ENCODE measurements around the gene PTPN21. TPM values are rescaled to one million over a fixed set of nuclear protein-coding genes. Genes with fewer than 3 reads are reported as not detected.

PTPN21 gene
- total RNA-seq, 1 donor from 2014 or later, result 10.1 TPM

DNA sequence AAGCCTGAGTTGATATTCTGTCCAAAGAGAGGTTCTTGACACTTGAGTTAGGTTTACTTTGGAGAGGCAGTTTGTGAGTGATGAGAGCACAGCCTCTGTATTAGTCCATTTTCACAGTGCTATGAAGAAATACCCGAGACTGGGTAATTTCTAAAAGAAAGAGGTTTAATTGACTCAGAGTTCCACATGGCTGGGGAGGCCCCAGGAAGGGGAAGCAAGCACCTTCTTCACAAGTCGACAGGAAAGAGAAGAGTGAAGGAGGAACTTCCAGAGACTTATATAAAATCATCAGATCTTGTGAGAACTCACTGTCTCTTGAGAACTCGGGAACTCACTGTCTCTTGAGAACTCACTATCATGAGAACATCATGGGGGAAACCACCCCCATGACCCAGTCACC lies 13.4 kb upstream of the PTPN21 start:
- Histone ChIP-seq H3F3A (ENCODE audit: low read depth) (peaks cover 6% of the 10 kb centered on the region), H4K20me1 (ENCODE audit: low read depth) (peaks cover 45% of the 10 kb centered on the region), H3K79me2 (ENCODE audit: low read depth) (peaks cover 73% of the 10 kb centered on the region), H3K27ac (no peak overlapping the region), H3K4me3 (no peak overlapping the region), H3K4me1 (peaks cover 12% of the 10 kb centered on the region), H2AFZ (replicated peaks) (no peak overlapping the region), H3K9ac (no peak overlapping the region), H3K9me3 (ENCODE audit: low read depth) (no peaks in the 10 kb centered on the region), H3K27me3 (no peaks in the 10 kb centered on the region), H3K4me2 (no peak overlapping the region), H3K36me3 (peaks cover 58% of the 10 kb centered on the region)
- Mint-ChIP-seq H3K36me3 (peaks cover 34% of the 10 kb centered on the region), H3K4me1 (peaks cover 15% of the 10 kb centered on the region), H3K27me3 (ENCODE audit: insufficient read depth, low read depth) (no peaks in the 10 kb centered on the region), H3K4me3 (no peak overlapping the region), H3K9me3 (no peaks in the 10 kb centered on the region), H3K27ac (no peak overlapping the region)
- no peak for DNase-seq (ENCODE audit: low spot score)
- TF ChIP-seq EZH2phosphoT487 (IDR thresholded peaks at IDR 0.05) (no peak), EZH2 (IDR thresholded peaks at IDR 0.05) (no peak)
- TF ChIP-seq, protein P1, sequence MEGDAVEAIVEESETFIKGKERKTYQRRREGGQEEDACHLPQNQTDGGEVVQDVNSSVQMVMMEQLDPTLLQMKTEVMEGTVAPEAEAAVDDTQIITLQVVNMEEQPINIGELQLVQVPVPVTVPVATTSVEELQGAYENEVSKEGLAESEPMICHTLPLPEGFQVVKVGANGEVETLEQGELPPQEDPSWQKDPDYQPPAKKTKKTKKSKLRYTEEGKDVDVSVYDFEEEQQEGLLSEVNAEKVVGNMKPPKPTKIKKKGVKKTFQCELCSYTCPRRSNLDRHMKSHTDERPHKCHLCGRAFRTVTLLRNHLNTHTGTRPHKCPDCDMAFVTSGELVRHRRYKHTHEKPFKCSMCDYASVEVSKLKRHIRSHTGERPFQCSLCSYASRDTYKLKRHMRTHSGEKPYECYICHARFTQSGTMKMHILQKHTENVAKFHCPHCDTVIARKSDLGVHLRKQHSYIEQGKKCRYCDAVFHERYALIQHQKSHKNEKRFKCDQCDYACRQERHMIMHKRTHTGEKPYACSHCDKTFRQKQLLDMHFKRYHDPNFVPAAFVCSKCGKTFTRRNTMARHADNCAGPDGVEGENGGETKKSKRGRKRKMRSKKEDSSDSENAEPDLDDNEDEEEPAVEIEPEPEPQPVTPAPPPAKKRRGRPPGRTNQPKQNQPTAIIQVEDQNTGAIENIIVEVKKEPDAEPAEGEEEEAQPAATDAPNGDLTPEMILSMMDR (IDR thresholded peaks at IDR 0.05), result no peak

DNA sequence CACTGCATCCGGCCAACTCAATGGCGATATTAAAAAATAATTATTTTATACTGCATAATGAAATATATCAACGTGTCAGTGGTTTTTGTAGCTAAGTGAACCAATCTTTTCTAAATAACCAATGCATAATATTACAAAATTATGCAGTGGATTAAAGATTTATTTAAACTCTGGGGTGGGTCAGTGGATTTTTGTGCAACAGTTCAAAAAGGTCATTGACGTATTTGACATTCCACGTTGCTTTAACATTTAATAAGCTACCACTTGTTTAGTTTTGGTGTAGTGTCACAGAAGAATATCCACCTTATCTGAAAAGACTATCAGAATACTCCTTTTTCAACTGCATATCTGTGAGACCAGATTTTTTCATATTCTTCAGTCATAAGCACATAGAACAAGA lies 10.6 kb upstream of the PTPN21 start:
- H3K27ac Mint-ChIP-seq, result no peak overlapping the region

DNA sequence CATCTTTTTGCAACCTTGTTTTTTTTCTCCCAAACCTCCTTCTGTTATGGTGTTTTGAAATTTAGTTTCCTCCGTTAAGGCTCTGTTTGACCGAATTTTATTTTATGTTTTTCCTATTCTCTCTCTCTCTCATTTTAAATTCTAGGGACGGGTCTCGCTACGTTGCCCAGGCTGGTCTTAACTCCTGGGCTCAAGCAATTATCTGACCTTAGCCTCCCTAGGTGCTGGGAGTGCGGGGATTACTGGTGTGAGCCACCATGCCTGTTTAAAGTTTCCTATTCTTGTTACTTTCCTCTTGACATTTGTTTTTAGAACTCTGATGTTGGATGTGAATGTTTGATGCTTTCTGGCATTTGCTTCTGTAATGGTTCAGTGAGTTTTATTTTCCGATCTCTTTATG lies 9.0 kb upstream of the PTPN21 start:
- peak; percentile 28 for DNase-seq (ENCODE audit: low spot score)
- no peak overlapping the region for H2AFZ ChIP-seq (replicated peaks)
- TF ChIP-seq EZH2phosphoT487 (IDR thresholded peaks at IDR 0.05) (no peak), EZH2 (IDR thresholded peaks at IDR 0.05) (no peak)
- TF ChIP-seq, protein P1 (IDR thresholded peaks at IDR 0.05), result no peak
- H3K9ac ChIP-seq, result peak overlapping the region; percentile 87
- peak overlapping the region; percentile 96 for H3K27ac Mint-ChIP-seq
- H3K27me3 Mint-ChIP-seq (ENCODE audit: insufficient read depth, low read depth), result no peaks in the 10 kb centered on the region
- peak overlapping the region; percentile 88 for H3K4me2 ChIP-seq
- H3K9me3 Mint-ChIP-seq, result peaks cover under 1% of the 10 kb centered on the region
- H3K4me1 ChIP-seq, result peaks cover 12% of the 10 kb centered on the region
- H3K36me3 Mint-ChIP-seq, result peaks cover 12% of the 10 kb centered on the region
- peaks cover 58% of the 10 kb centered on the region for H3K79me2 ChIP-seq (ENCODE audit: low read depth)
- H3K4me3 ChIP-seq, result peak overlapping the region; percentile 87
- no peaks in the 10 kb centered on the region for H3K9me3 ChIP-seq (ENCODE audit: low read depth)
- peak overlapping the region; percentile 92 for H3K4me3 Mint-ChIP-seq
- peaks cover 11% of the 10 kb centered on the region for H3F3A ChIP-seq (ENCODE audit: low read depth)
- H4K20me1 ChIP-seq (ENCODE audit: low read depth), result peaks cover 35% of the 10 kb centered on the region
- peaks cover 25% of the 10 kb centered on the region for H3K36me3 ChIP-seq
- H3K4me1 Mint-ChIP-seq, result peaks cover 30% of the 10 kb centered on the region
- H3K27me3 ChIP-seq, result no peaks in the 10 kb centered on the region
- H3K27ac ChIP-seq, result no peak overlapping the region

More for the DNA sequence above, 10.6 kb upstream of the PTPN21 start:
- no peak overlapping the region for H3K9ac ChIP-seq
- H4K20me1 ChIP-seq (ENCODE audit: low read depth), result peaks cover 43% of the 10 kb centered on the region
- no peak overlapping the region for H3K27ac ChIP-seq
- H3K9me3 ChIP-seq (ENCODE audit: low read depth), result no peaks in the 10 kb centered on the region
- TF ChIP-seq EZH2 (IDR thresholded peaks at IDR 0.05) (no peak), EZH2phosphoT487 (IDR thresholded peaks at IDR 0.05) (no peak)
- TF ChIP-seq, protein P1 (IDR thresholded peaks at IDR 0.05), result no peak
- Mint-ChIP-seq H3K9me3 (no peaks in the 10 kb centered on the region), H3K4me1 (peaks cover 26% of the 10 kb centered on the region), H3K4me3 (no peak overlapping the region), H3K27me3 (ENCODE audit: insufficient read depth, low read depth) (no peaks in the 10 kb centered on the region), H3K36me3 (peaks cover 19% of the 10 kb centered on the region)
- no peak for DNase-seq (ENCODE audit: low spot score)
- peaks cover 72% of the 10 kb centered on the region for H3K79me2 ChIP-seq (ENCODE audit: low read depth)
- no peak overlapping the region for H3K4me3 ChIP-seq
- peaks cover 37% of the 10 kb centered on the region for H3K36me3 ChIP-seq
- peaks cover 6% of the 10 kb centered on the region for H3F3A ChIP-seq (ENCODE audit: low read depth)
- peaks cover 12% of the 10 kb centered on the region for H3K4me1 ChIP-seq
- no peak overlapping the region for H3K4me2 ChIP-seq
- H3K27me3 ChIP-seq, result no peaks in the 10 kb centered on the region
- no peak overlapping the region for H2AFZ ChIP-seq (replicated peaks)

Measured in neural progenitor cell (in vitro differentiated cells).